ENCODE data around the gene SIX5. TPM values are rescaled to one million over a fixed set of nuclear protein-coding genes. Genes with fewer than 3 reads are reported as not detected.

The SIX5 gene
- total and polyA plus RNA-seq, 7 donors, result 7.0 to 14.5 (median 9.2) TPM

GRCh38 chr19:45781214-45782161 is 12.4 kb upstream of the SIX5 start:
- no peaks in the 10 kb centered on the region for H3K27me3 ChIP-seq (ENCODE audit: insufficient read depth in 3 of 3, low read length in 2 of 3)
- H3K4me1 ChIP-seq, result peaks cover 48% of the 10 kb centered on the region
- H3K27ac ChIP-seq, result peak overlapping the region; percentile 98
- peak overlapping the region; percentile 87 for H3K4me3 ChIP-seq
- intact Hi-C loops (cut with DNase I), result loop anchor here in 1 of 2 donors (10.0 kb wide), 1 partner anchor 1037 kb away; the partner anchor contains the start of gene BCL3
- peaks cover 4 to 40% of the 10 kb centered on the region in 2 donors for H3K36me3 ChIP-seq (ENCODE audit: insufficient read depth in 1 of 2, low read depth in 1 of 2)
- H3K9me3 ChIP-seq, result no peaks in the 10 kb centered on the region
- no peak for TF ChIP-seq CTCF (IDR thresholded peaks at IDR 0.05)
- peak; percentile 86 to 94 for DNase-seq
- 20 to 21% (median 20%) methylated on average over 12 to 17 of the region's 17 CpGs for WGBS, 3 donors
- ATAC-seq, result peak; percentile 75 to 82 (median 79)

- intact Hi-C loops (cut with DNase I), result loop anchor here in 1 of 2 donors (10.0 kb wide), 1 partner anchor 1036 kb away; the partner anchor contains the start of gene BCL3
- Histone ChIP-seq H3K4me1 (peaks cover 40% of the 10 kb centered on the region), H3K27ac (peak overlapping the region; percentile 98), H3K4me3 (peak overlapping the region; percentile 87), H3K9me3 (no peaks in the 10 kb centered on the region), H3K36me3 (ENCODE audit: insufficient read depth in 1 of 2, low read depth in 1 of 2) (peaks cover 4 to 39% of the 10 kb centered on the region in 2 donors), H3K27me3 (ENCODE audit: insufficient read depth in 3 of 3, low read length in 2 of 3) (no peaks in the 10 kb centered on the region)
- no peak for DNase-seq
- TF ChIP-seq CTCF (IDR thresholded peaks at IDR 0.05), result no peak
- 18 to 26% (median 23%) methylated on average over 9 to 13 of the region's 13 CpGs for WGBS, 3 donors
- ATAC-seq, result no peak
Observed at GRCh38 chr19:45780448-45781213, 11.6 kb upstream of the SIX5 start.

- Histone ChIP-seq H3K27me3 (ENCODE audit: insufficient read depth in 3 of 3, low read length in 2 of 3) (no peaks in the 10 kb centered on the region), H3K27ac (peak overlapping the region; percentile 98), H3K4me1 (peaks cover 34% of the 10 kb centered on the region), H3K36me3 (ENCODE audit: insufficient read depth in 1 of 2, low read depth in 1 of 2) (peaks cover 4 to 41% of the 10 kb centered on the region in 2 donors), H3K9me3 (no peaks in the 10 kb centered on the region), H3K4me3 (peak overlapping the region; percentile 87)
- ATAC-seq (no peak), DNase-seq (no peak)
- intact Hi-C loops (cut with DNase I), result loop anchor here in 1 of 2 donors (10.0 kb wide), 1 partner anchor 1035 kb away; the partner anchor contains the start of gene BCL3
- TF ChIP-seq CTCF (IDR thresholded peaks at IDR 0.05), result no peak
- WGBS, 3 donors, result 57 to 70% (median 64%) methylated on average over 4 of the region's 4 CpGs
Observed at GRCh38 chr19:45780146-45780447, 11.0 kb upstream of the SIX5 start.

GRCh38 chr19:45779231-45780145 is 10.4 kb upstream of the SIX5 start:
- intact Hi-C loops (cut with DNase I), result loop anchor here in 1 of 2 donors (10.0 kb wide), 1 partner anchor 1035 kb away; the partner anchor contains the start of gene BCL3

More at GRCh38 chr19:45779231-45780145, 10.4 kb upstream of the SIX5 start:
- Histone ChIP-seq H3K9me3 (no peaks in the 10 kb centered on the region), H3K27me3 (ENCODE audit: insufficient read depth in 3 of 3, low read length in 2 of 3) (no peaks in the 10 kb centered on the region), H3K4me3 (peak overlapping the region; percentile 87), H3K27ac (peak overlapping the region; percentile 41), H3K4me1 (peaks cover 28% of the 10 kb centered on the region), H3K36me3 (ENCODE audit: insufficient read depth in 1 of 2, low read depth in 1 of 2) (peaks cover 4 to 47% of the 10 kb centered on the region in 2 donors)
- WGBS, 3 donors, result 50 to 53% (median 52%) methylated on average over 46 to 48 of the region's 48 CpGs
- DNase-seq, result peak; percentile 84 to 85
- ATAC-seq, result no peak
- TF ChIP-seq CTCF (IDR thresholded peaks at IDR 0.05), result no peak
